ENCODE data around the gene MED10.

GRCh38 chr5:6408627-6409446, 30.5 kb upstream of the MED10 start:
- TF ChIP-seq CTCF (IDR thresholded peaks at IDR 0.05; ENCODE audit: low read length) (no peak), EZH2 (optimal IDR thresholded peaks at IDR 0.05; ENCODE audit: low read depth, low read length) (no peak), EZH2phosphoT487 (IDR thresholded peaks at IDR 0.05; ENCODE audit: low read length) (no peak)

All from MM.1S (cell line).